Ovary (tissue), 3 donors: ENCODE data around the gene HCN2.

Experiments used
- EP300 ChIP-seq: sonication (generic); formaldehyde crosslinking; IDR thresholded peaks from one replicate; pipeline ENCODE4 v1.6.1; 2017; ENCODE audit warnings: antibody characterized with exemption
- POLR2A ChIP-seq: fragments of 450-650 bp; IDR thresholded peaks from one replicate; pipeline ENCODE4 v1.6.1; 2017; ENCODE audit warnings: antibody characterized with exemption, mild to moderate bottlenecking, moderate library complexity
- TF ChIP-seq, protein P1 (sequence below), 3 donors: fragments of 450-650 bp in 2 of 3; fragments of 200-600 bp in 1 of 3; IDR thresholded peaks; one replicate each; pipeline versions ENCODE4 v1.5.1 to v1.8.0; 2016 to 2022; ENCODE audit warnings: antibody characterized with exemption in 3 of 3, mild to moderate bottlenecking in 1 of 3
- donor health status: DM: no; HTN: no; CAD: no.

DNA sequence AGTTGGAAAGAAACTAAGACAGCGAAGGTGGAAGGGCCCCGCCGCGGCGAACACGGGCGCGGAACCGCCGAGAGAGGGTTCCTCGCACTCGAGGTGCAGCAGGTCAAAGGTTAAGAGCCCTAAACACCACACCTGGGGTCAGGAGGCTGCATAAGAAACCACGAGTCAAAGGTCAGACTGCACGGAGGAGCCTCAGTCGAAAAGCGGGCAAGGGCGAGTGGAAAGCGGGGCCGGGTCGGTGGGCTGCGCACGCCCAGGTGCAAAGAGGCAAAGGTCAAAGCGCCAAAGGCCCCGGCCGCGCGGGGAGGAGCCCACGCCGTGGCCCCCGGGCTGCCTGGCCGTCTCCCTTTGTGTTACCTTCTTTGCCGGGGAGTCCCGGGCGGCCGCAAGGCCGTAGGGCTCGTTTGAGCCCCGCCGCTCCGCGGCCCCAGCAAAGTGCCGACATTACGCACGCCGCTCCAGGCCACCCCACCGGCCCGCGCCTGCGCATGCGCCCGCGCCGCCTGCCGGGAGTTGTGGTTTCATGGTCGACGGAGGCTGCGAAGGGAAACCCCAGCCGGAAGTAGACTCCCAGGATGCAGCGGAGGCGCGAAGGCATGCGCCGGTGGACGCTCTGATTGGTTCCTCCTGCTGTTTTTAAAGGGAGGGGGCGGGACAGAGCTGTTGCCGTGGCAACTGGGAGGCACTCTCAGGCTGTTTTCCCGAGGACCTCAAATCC lies 43.5 kb downstream of the HCN2 start, which contains the start of gene POLRMT:
- TF ChIP-seq, protein P1, sequence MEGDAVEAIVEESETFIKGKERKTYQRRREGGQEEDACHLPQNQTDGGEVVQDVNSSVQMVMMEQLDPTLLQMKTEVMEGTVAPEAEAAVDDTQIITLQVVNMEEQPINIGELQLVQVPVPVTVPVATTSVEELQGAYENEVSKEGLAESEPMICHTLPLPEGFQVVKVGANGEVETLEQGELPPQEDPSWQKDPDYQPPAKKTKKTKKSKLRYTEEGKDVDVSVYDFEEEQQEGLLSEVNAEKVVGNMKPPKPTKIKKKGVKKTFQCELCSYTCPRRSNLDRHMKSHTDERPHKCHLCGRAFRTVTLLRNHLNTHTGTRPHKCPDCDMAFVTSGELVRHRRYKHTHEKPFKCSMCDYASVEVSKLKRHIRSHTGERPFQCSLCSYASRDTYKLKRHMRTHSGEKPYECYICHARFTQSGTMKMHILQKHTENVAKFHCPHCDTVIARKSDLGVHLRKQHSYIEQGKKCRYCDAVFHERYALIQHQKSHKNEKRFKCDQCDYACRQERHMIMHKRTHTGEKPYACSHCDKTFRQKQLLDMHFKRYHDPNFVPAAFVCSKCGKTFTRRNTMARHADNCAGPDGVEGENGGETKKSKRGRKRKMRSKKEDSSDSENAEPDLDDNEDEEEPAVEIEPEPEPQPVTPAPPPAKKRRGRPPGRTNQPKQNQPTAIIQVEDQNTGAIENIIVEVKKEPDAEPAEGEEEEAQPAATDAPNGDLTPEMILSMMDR (IDR thresholded peaks at IDR 0.05), result peak in 2 of 3 donors; percentile 27 to 34
- TF ChIP-seq POLR2A (no peak), EP300 (no peak)
